Naive thymus-derived CD4-positive, alpha-beta T cell (primary cell): ENCODE measurements around the gene MAL. TPM values are rescaled to one million over a fixed set of nuclear protein-coding genes. Genes with fewer than 3 reads are reported as not detected.

Experiments
- ATAC-seq: fragments of 150-1000 bp; cut with Tn5 transposase; 2 replicates; pipeline ENCODE4 v1.10.0; 2021; ENCODE audit warnings: mild to moderate bottlenecking, moderate library complexity
- CTCF ChIA-PET: fragments of 350-600 bp; sonication (Branson Sonifier 250); formaldehyde crosslinking; loops from one replicate; lab custom pipeline; 2021; ENCODE audit warnings: antibody characterized with exemption; lab: Charles Lee
- POLR2A ChIA-PET: fragments of 350-600 bp; sonication (Branson Sonifier 250); formaldehyde crosslinking; loops from one replicate; lab custom pipeline; 2021; ENCODE audit warnings: antibody characterized with exemption, inconsistent platforms; lab: Charles Lee
- DNase-seq, 9 donors: peaks; one replicate each; pipeline versions ENCODE4 v3.0.0 to v3.0.0-alpha.2; 2020 to 2022; ENCODE audit warnings: mixed read lengths in 1 of 9
- H3K27ac ChIP-seq: one replicate; pipeline ENCODE4 v1.7.0; 2013; ENCODE audit warnings: mild to moderate bottlenecking, low read depth, low read length, moderate library complexity
- H3K27me3 ChIP-seq, 2 donors: one replicate each; pipeline ENCODE4 v1.7.0; 2013; ENCODE audit warnings: low read length in 2 of 2, mild to moderate bottlenecking in 2 of 2, moderate library complexity in 2 of 2; ENCODE audit not compliant: control insufficient read depth in 2 of 2, insufficient read depth in 2 of 2
- H3K36me3 ChIP-seq, 3 experiments: 1 replicate in 2 of 3; 2 replicates in 1 of 3; pipeline ENCODE4 v1.7.0; 2013; ENCODE audit warnings: low read length in 3 of 3, mild to moderate bottlenecking in 3 of 3, moderate library complexity in 1 of 3; ENCODE audit not compliant: insufficient read depth in 3 of 3, control insufficient read depth in 2 of 3
- H3K4me1 ChIP-seq, 2 donors: one replicate each; pipeline ENCODE4 v1.7.0; 2013; ENCODE audit warnings: low read length in 2 of 2, mild to moderate bottlenecking in 2 of 2, moderate library complexity in 1 of 2; ENCODE audit not compliant: control insufficient read depth in 2 of 2, insufficient read depth in 2 of 2
- H3K4me3 ChIP-seq: 2 replicates; pipeline ENCODE4 v1.7.0; 2013; ENCODE audit warnings: mild to moderate bottlenecking, low read length
- H3K9me3 ChIP-seq, 3 experiments: 1 replicate in 2 of 3; 2 replicates in 1 of 3; pipeline ENCODE4 v1.7.0; 2013; ENCODE audit warnings: low read length in 3 of 3; ENCODE audit not compliant: control insufficient read depth in 2 of 3
- H3K27ac Mint-ChIP-seq, 9 donors: one replicate each; pipeline ENCODE4 v1.8.0; 2020 to 2022; ENCODE audit warnings: mixed read lengths in 9 of 9, mild to moderate bottlenecking in 8 of 9, moderate library complexity in 5 of 9, inconsistent platforms in 2 of 9
- H3K27me3 Mint-ChIP-seq, 5 donors: one replicate each; pipeline ENCODE4 v1.8.0; 2021 to 2022; ENCODE audit warnings: mixed read lengths in 5 of 5, mild to moderate bottlenecking in 1 of 5
- H3K36me3 Mint-ChIP-seq, 5 donors: one replicate each; pipeline ENCODE4 v1.8.0; 2020 to 2022; ENCODE audit warnings: mixed read lengths in 5 of 5, mild to moderate bottlenecking in 3 of 5, inconsistent platforms in 1 of 5
- H3K4me1 Mint-ChIP-seq, 7 donors: one replicate each; pipeline ENCODE4 v1.8.0; 2020 to 2022; ENCODE audit warnings: mixed read lengths in 7 of 7, mild to moderate bottlenecking in 3 of 7, inconsistent platforms in 1 of 7
- H3K4me3 Mint-ChIP-seq, 10 donors: one replicate each; pipeline ENCODE4 v1.8.0; 2020 to 2022; ENCODE audit warnings: mild to moderate bottlenecking in 10 of 10, mixed read lengths in 10 of 10, moderate library complexity in 6 of 10, inconsistent platforms in 2 of 10
- H3K9me3 Mint-ChIP-seq, 11 donors: one replicate each; pipeline ENCODE4 v1.8.0; 2020 to 2022; ENCODE audit warnings: mixed read lengths in 11 of 11, mild to moderate bottlenecking in 4 of 11, inconsistent platforms in 1 of 11, moderate library complexity in 1 of 11
- intact Hi-C, 2 donors: fragments of 100-400 bp; cut with micrococcal nuclease; formaldehyde crosslinking; loops; one replicate each; pipeline ENCODE4 v1.15.1; 2023
- polyA plus RNA-seq, 2 donors: library from polyadenylated mRNA; unstranded; fragments of 300-500 nt; fragmentation: Illumina TruSeq; gene quantifications; one replicate each; pipeline ENCODE4 v1.2.3, GENCODE V29; 2021
- total RNA-seq, 6 experiments: library from RNA in 5 of 6; stranded (reverse) in 5 of 6; gene quantifications; 1 replicate in 5 of 6; 2 replicates in 1 of 6; pipeline ENCODE4 v1.2.3 and lab custom pipeline; 2021 to 2026

The MAL gene
- total and polyA plus RNA-seq, 7 experiments from 2014 or later = 124 to 575 (median 176) TPM

- H3K9me3 ChIP-seq = no peaks in the 10 kb centered on the region
- ChIA-PET POLR2A (interaction anchor here (1.2 to 16.0 kb wide), 6 partner anchors 7 to 93 kb away, joined by 4 to 1031 read pairs (median 56); no protein-coding TSS in a partner anchor), CTCF (interaction anchor here (0.8 to 10.4 kb wide), 4 partner anchors 17 to 88 kb away, joined by 3 to 502 read pairs (median 6); no protein-coding TSS in a partner anchor)
- intact Hi-C loops = loop anchor here (2.0 to 10.0 kb wide), 2 partner anchors 13 to 1507 kb away; partner anchors contain the start of gene ARID5A (in 1 of the 2)
- Mint-ChIP-seq H3K36me3 (peaks cover 0 to 45% (median 9%) of the 10 kb centered on the region in 5 donors), H3K27ac (peak overlapping the region; percentile 90 to 100 (median 98)), H3K27me3 (peaks cover 0 to 14% (median 0%) of the 10 kb centered on the region in 5 donors), H3K4me1 (peaks cover 41 to 78% (median 71%) of the 10 kb centered on the region in 7 donors), H3K9me3 (peaks cover 0 to 3% (median 0%) of the 10 kb centered on the region in 11 donors), H3K4me3 (peak overlapping the region; percentile 82 to 100 (median 99))
- peak overlapping the region; percentile 84 for H3K27ac ChIP-seq
- DNase-seq = no peak
- H3K4me3 ChIP-seq = peak overlapping the region; percentile 74
- peaks cover 7 to 63% of the 10 kb centered on the region in 2 donors for H3K4me1 ChIP-seq
- no peaks in the 10 kb centered on the region for H3K27me3 ChIP-seq
- H3K36me3 ChIP-seq = peaks cover 0 to 25% (median 0%) of the 10 kb centered on the region in 3 experiments
- no peak for ATAC-seq
Observed at GRCh38 chr2:95027369-95027720, 1.8 kb downstream of the MAL start.

- Mint-ChIP-seq H3K4me3 (peak overlapping the region in 8 of 10 donors; percentile 56 to 83 (median 60)), H3K27ac (peak overlapping the region in 7 of 9 donors; percentile 49 to 81 (median 73)), H3K27me3 (peaks cover 0 to 11% (median 0%) of the 10 kb centered on the region in 5 donors), H3K36me3 (peaks cover 4 to 45% (median 9%) of the 10 kb centered on the region in 5 donors), H3K4me1 (peaks cover 32 to 79% (median 72%) of the 10 kb centered on the region in 7 donors), H3K9me3 (no peaks in the 10 kb centered on the region)
- H3K9me3 ChIP-seq = no peaks in the 10 kb centered on the region
- POLR2A ChIA-PET = interaction anchor here (1.2 to 16.0 kb wide), 6 partner anchors 10 to 49 kb away, joined by 4 to 1031 read pairs (median 8); no protein-coding TSS in a partner anchor
- intact Hi-C loops = loop anchor here in 1 of 2 donors (10.0 kb wide), 1 partner anchor 1505 kb away; the partner anchor contains the start of gene ARID5A
- H3K36me3 ChIP-seq = peaks cover 0 to 39% (median 0%) of the 10 kb centered on the region in 3 experiments
- H3K4me3 ChIP-seq = no peak overlapping the region
- DNase-seq (no peak), ATAC-seq (no peak)
- H3K27ac ChIP-seq = peak overlapping the region; percentile 54
- H3K27me3 ChIP-seq = no peaks in the 10 kb centered on the region
- peaks cover 0 to 63% of the 10 kb centered on the region in 2 donors for H3K4me1 ChIP-seq
- CTCF ChIA-PET = interaction anchor here (1.0 to 2.0 kb wide), 6 partner anchors 13 to 85 kb away, joined by 3 to 9 read pairs (median 6); no protein-coding TSS in a partner anchor
Observed at GRCh38 chr2:95029898-95030341, 4.4 kb downstream of the MAL start.

GRCh38 chr2:95030496-95030895, 5.0 kb downstream of the MAL start:
- no peak for ATAC-seq
- H3K4me3 ChIP-seq = no peak overlapping the region
- Mint-ChIP-seq H3K36me3 (peaks cover 8 to 48% (median 9%) of the 10 kb centered on the region in 5 donors), H3K4me1 (peaks cover 35 to 85% (median 78%) of the 10 kb centered on the region in 7 donors), H3K4me3 (peak overlapping the region in 8 of 10 donors; percentile 16 to 60 (median 52)), H3K27ac (peak overlapping the region in 7 of 9 donors; percentile 36 to 81 (median 73)), H3K27me3 (peaks cover 0 to 11% (median 0%) of the 10 kb centered on the region in 5 donors), H3K9me3 (no peaks in the 10 kb centered on the region)
- peak overlapping the region; percentile 54 for H3K27ac ChIP-seq
- peaks cover 0 to 39% (median 0%) of the 10 kb centered on the region in 3 experiments for H3K36me3 ChIP-seq
- no peak for DNase-seq
- intact Hi-C loops = no loop called here
- H3K9me3 ChIP-seq = no peaks in the 10 kb centered on the region
- H3K27me3 ChIP-seq = no peaks in the 10 kb centered on the region
- POLR2A ChIA-PET = interaction anchor here (2.5 to 16.0 kb wide), 3 partner anchors 13 to 48 kb away, joined by 12 to 1031 read pairs (median 380); no protein-coding TSS in a partner anchor
- H3K4me1 ChIP-seq = peaks cover 0 to 69% of the 10 kb centered on the region in 2 donors
- CTCF ChIA-PET = interaction anchor here (1.0 to 4.8 kb wide), 8 partner anchors 8 to 85 kb away, joined by 3 to 28 read pairs (median 8); no protein-coding TSS in a partner anchor

GRCh38 chr2:95031076-95031725, 5.7 kb downstream of the MAL start:
- no peaks in the 10 kb centered on the region for H3K27me3 ChIP-seq
- peaks cover 0 to 33% (median 0%) of the 10 kb centered on the region in 3 experiments for H3K36me3 ChIP-seq
- Mint-ChIP-seq H3K36me3 (peaks cover 4 to 45% (median 8%) of the 10 kb centered on the region in 5 donors), H3K27me3 (peaks cover 0 to 11% (median 0%) of the 10 kb centered on the region in 5 donors), H3K9me3 (no peaks in the 10 kb centered on the region), H3K4me3 (peak overlapping the region in 6 of 10 donors; percentile 5 to 60 (median 48)), H3K4me1 (peaks cover 39 to 92% (median 82%) of the 10 kb centered on the region in 7 donors), H3K27ac (peak overlapping the region in 8 of 9 donors; percentile 49 to 84 (median 74))
- POLR2A ChIA-PET = interaction anchor here (1.3 to 16.0 kb wide), 3 partner anchors 11 to 47 kb away, joined by 3 to 1031 read pairs (median 380); no protein-coding TSS in a partner anchor
- H3K9me3 ChIP-seq = no peaks in the 10 kb centered on the region
- intact Hi-C loops = no loop called here
- peak overlapping the region; percentile 54 for H3K27ac ChIP-seq
- peaks cover 0 to 75% of the 10 kb centered on the region in 2 donors for H3K4me1 ChIP-seq
- no peak overlapping the region for H3K4me3 ChIP-seq
- CTCF ChIA-PET = interaction anchor here (0.8 to 4.8 kb wide), 6 partner anchors 8 to 48 kb away, joined by 3 to 28 read pairs (median 6); no protein-coding TSS in a partner anchor
- DNase-seq = no peak
- ATAC-seq = no peak

GRCh38 chr2:95031726-95032116, 6.2 kb downstream of the MAL start:
- Mint-ChIP-seq H3K27ac (peak overlapping the region in 8 of 9 donors; percentile 49 to 84 (median 72)), H3K4me1 (peaks cover 44 to 95% (median 87%) of the 10 kb centered on the region in 7 donors), H3K4me3 (peak overlapping the region in 7 of 10 donors; percentile 20 to 60 (median 44)), H3K27me3 (peaks cover 0 to 8% (median 0%) of the 10 kb centered on the region in 5 donors), H3K36me3 (peaks cover 4 to 46% (median 12%) of the 10 kb centered on the region in 5 donors), H3K9me3 (peaks cover 0 to 4% (median 0%) of the 10 kb centered on the region in 11 donors)
- H3K27ac ChIP-seq = peak overlapping the region; percentile 54
- ChIA-PET POLR2A (interaction anchor here (1.3 to 16.0 kb wide), 3 partner anchors 10 to 47 kb away, joined by 3 to 1031 read pairs (median 380); no protein-coding TSS in a partner anchor), CTCF (interaction anchor here (0.8 to 4.8 kb wide), 5 partner anchors 8 to 47 kb away, joined by 3 to 28 read pairs (median 8); no protein-coding TSS in a partner anchor)
- H3K36me3 ChIP-seq = peaks cover 0 to 33% (median 0%) of the 10 kb centered on the region in 3 experiments
- intact Hi-C loops = no loop called here
- no peak overlapping the region for H3K4me3 ChIP-seq
- no peaks in the 10 kb centered on the region for H3K27me3 ChIP-seq
- no peak for DNase-seq
- no peaks in the 10 kb centered on the region for H3K9me3 ChIP-seq
- H3K4me1 ChIP-seq = peaks cover 0 to 80% of the 10 kb centered on the region in 2 donors
- ATAC-seq = no peak
